ENCODE measurements around the gene THRB.
"Not testable (repeated sequence)": the region's sequence is repeated elsewhere in the genome, so short reads cannot be mapped to it uniquely, and the experiment has no call there.

THRB gene

GRCh38 chr3:24405057-24405456 lies 89.6 kb downstream of the THRB start:
- DNase-seq (ENCODE audit: low read depth), result no peak

- DNase-seq (ENCODE audit: low read depth), result no peak
Measured at GRCh38 chr3:24401811-24402185, 92.9 kb downstream of the THRB start.

GRCh38 chr3:24401090-24401810 lies 93.4 kb downstream of the THRB start:
- DNase-seq (ENCODE audit: low read depth), result peak; percentile 26

- DNase-seq (ENCODE audit: low read depth), result no peak
Measured at GRCh38 chr3:24400450-24400849, 94.2 kb downstream of the THRB start.

- DNase-seq (ENCODE audit: low read depth), result no peak
Measured at GRCh38 chr3:24400015-24400414, 94.6 kb downstream of the THRB start.

GRCh38 chr3:24399614-24400013 lies 95.0 kb downstream of the THRB start:
- no peak for DNase-seq (ENCODE audit: low read depth)

- not testable (repeated sequence) for DNase-seq (ENCODE audit: low read depth)
Measured at GRCh38 chr3:24398712-24399111, 95.9 kb downstream of the THRB start.

GRCh38 chr3:24396338-24396737 lies 98.3 kb downstream of the THRB start:
- no peak for DNase-seq (ENCODE audit: low read depth)

- DNase-seq (ENCODE audit: low read depth), result no peak
Measured at GRCh38 chr3:24394754-24395153, 99.9 kb downstream of the THRB start.

- DNase-seq (ENCODE audit: low read depth), result no peak
Measured at GRCh38 chr3:24393316-24393715, 101.3 kb downstream of the THRB start.

GRCh38 chr3:24390169-24391130 lies 104.2 kb downstream of the THRB start:
- DNase-seq (ENCODE audit: low read depth), result peak; percentile 15

GRCh38 chr3:24389108-24390090 lies 105.3 kb downstream of the THRB start:
- no peak for DNase-seq (ENCODE audit: low read depth)

GRCh38 chr3:24388611-24389010 lies 106.0 kb downstream of the THRB start:
- DNase-seq (ENCODE audit: low read depth), result no peak

- DNase-seq (ENCODE audit: low read depth), result no peak
Measured at GRCh38 chr3:24388159-24388558, 106.5 kb downstream of the THRB start.

- DNase-seq (ENCODE audit: low read depth), result no peak
Measured at GRCh38 chr3:24387493-24387892, 107.2 kb downstream of the THRB start.

GRCh38 chr3:24387000-24387399 lies 107.7 kb downstream of the THRB start:
- DNase-seq (ENCODE audit: low read depth), result no peak

GRCh38 chr3:24386458-24386857 lies 108.2 kb downstream of the THRB start:
- no peak for DNase-seq (ENCODE audit: low read depth)

GRCh38 chr3:24385012-24385615 lies 109.5 kb downstream of the THRB start:
- no peak for DNase-seq (ENCODE audit: low read depth)

GRCh38 chr3:24382647-24383046 lies 112.0 kb downstream of the THRB start:
- no peak for DNase-seq (ENCODE audit: low read depth)

- no peak for DNase-seq (ENCODE audit: low read depth)
Measured at GRCh38 chr3:24379936-24380335, 114.7 kb downstream of the THRB start.

GRCh38 chr3:24378313-24378712 lies 116.3 kb downstream of the THRB start:
- no peak for DNase-seq (ENCODE audit: low read depth)

Data from stromal cell of bone marrow (primary cell).